Mesendoderm (in vitro differentiated cells): ENCODE data around the gene WNT9B.

ENCODE experiments used
- DNase-seq: peaks from one replicate; pipeline ENCODE4 v3.0.0; 2013
- H2AK5ac ChIP-seq: 2 replicates; pipeline ENCODE4 v1.6.1; 2013; ENCODE audit warnings: low read length, inconsistent platforms
- H2BK120ac ChIP-seq: 2 replicates; pipeline ENCODE4 v1.6.1; 2013; ENCODE audit warnings: low read depth, mild to moderate bottlenecking, low read length, moderate library complexity, mixed read lengths
- H2BK15ac ChIP-seq: replicated peaks from 2 replicates; pipeline ENCODE4 v1.6.1; 2013; ENCODE audit warnings: low read depth, mild to moderate bottlenecking, moderate library complexity
- H2BK5ac ChIP-seq: 2 replicates; pipeline ENCODE4 v1.6.1; 2013; ENCODE audit warnings: low read length, inconsistent platforms
- H3K18ac ChIP-seq: 2 replicates; pipeline ENCODE4 v1.6.1; 2013; ENCODE audit warnings: mild to moderate bottlenecking, low read length, mixed read lengths
- H3K23ac ChIP-seq: one replicate; pipeline ENCODE4 v1.6.1; 2013; ENCODE audit warnings: low read length
- H3K27ac ChIP-seq: 2 replicates; pipeline ENCODE4 v1.5.1; 2013; ENCODE audit warnings: low read depth, mild to moderate bottlenecking, inconsistent platforms, low read length, moderate library complexity
- H3K27me3 ChIP-seq: 2 replicates; pipeline ENCODE4 v1.6.1; 2013; ENCODE audit warnings: low read length, control low read depth, mild to moderate bottlenecking, inconsistent platforms; ENCODE audit not compliant: insufficient read depth, poor library complexity
- H3K36me3 ChIP-seq: 2 replicates; pipeline ENCODE4 v1.6.1; 2013; ENCODE audit warnings: low read length, inconsistent platforms; ENCODE audit not compliant: control insufficient read depth, insufficient read depth
- H3K4ac ChIP-seq: one replicate; pipeline ENCODE4 v1.6.1; 2013; ENCODE audit warnings: low read depth, mild to moderate bottlenecking, low read length, moderate library complexity
- H3K4me1 ChIP-seq: 2 replicates; pipeline ENCODE4 v1.6.1; 2013; ENCODE audit warnings: low read depth, low read length, inconsistent platforms; ENCODE audit not compliant: control insufficient read depth
- H3K4me2 ChIP-seq: 2 replicates; pipeline ENCODE4 v1.6.1; 2013; ENCODE audit warnings: low read length
- H3K4me3 ChIP-seq: 2 replicates; pipeline ENCODE4 v1.5.1; 2013; ENCODE audit warnings: mild to moderate bottlenecking, low read length
- H3K56ac ChIP-seq: one replicate; pipeline ENCODE4 v1.6.1; 2013; ENCODE audit warnings: low read length
- H3K79me1 ChIP-seq: 2 replicates; pipeline ENCODE4 v1.6.1; 2013; ENCODE audit warnings: low read length, inconsistent platforms
- H3K79me2 ChIP-seq: 2 replicates; pipeline ENCODE4 v1.6.1; 2013; ENCODE audit warnings: mild to moderate bottlenecking, low read length; ENCODE audit not compliant: control insufficient read depth, insufficient read depth
- H3K9ac ChIP-seq: 2 replicates; pipeline ENCODE4 v1.6.1; 2013; ENCODE audit warnings: low read length, inconsistent platforms
- H4K5ac ChIP-seq: one replicate; pipeline ENCODE4 v1.6.1; 2013; ENCODE audit warnings: low read length
- H4K8ac ChIP-seq: one replicate; pipeline ENCODE4 v1.6.1; 2013; ENCODE audit warnings: low read depth, mild to moderate bottlenecking, control low read depth, low read length, moderate library complexity
- WGBS: extraction: QIAGEN DNeasy Blood & Tissue Kit; methylation state at CpG from one replicate; pipeline ENCODE4 v1.1.7; 2013; ENCODE audit warnings: low lambda C conversion rate, missing lambda C conversion rate; ENCODE audit not compliant: insufficient coverage; ENCODE audit errors: extremely low coverage; 5-methylcytosine and 5-hydroxymethylcytosine counted together

Gene WNT9B

GRCh38 chr17:46876353-46876887 is 25.0 kb downstream of the WNT9B start:
- no peaks in the 10 kb centered on the region for H3K79me1 ChIP-seq
- H2BK15ac ChIP-seq, result no peak overlapping the region
- H3K23ac ChIP-seq, result no peak overlapping the region
- no peak overlapping the region for H2AK5ac ChIP-seq
- H3K9ac ChIP-seq, result no peak overlapping the region
- no peak overlapping the region for H4K5ac ChIP-seq
- H3K4me3 ChIP-seq, result no peak overlapping the region
- no peak overlapping the region for H3K4ac ChIP-seq
- H3K18ac ChIP-seq, result no peak overlapping the region
- no peaks in the 10 kb centered on the region for H3K4me1 ChIP-seq
- no CpG with 5 or more reads among the region's 12 CpGs for WGBS
- no peaks in the 10 kb centered on the region for H3K79me2 ChIP-seq
- H3K36me3 ChIP-seq, result no peaks in the 10 kb centered on the region
- DNase-seq, result peak; percentile 55
- no peak overlapping the region for H3K56ac ChIP-seq
- H2BK5ac ChIP-seq, result no peak overlapping the region
- H2BK120ac ChIP-seq, result no peak overlapping the region
- H3K4me2 ChIP-seq, result no peak overlapping the region
- H3K27me3 ChIP-seq, result no peaks in the 10 kb centered on the region
- H3K27ac ChIP-seq, result no peak overlapping the region
- H4K8ac ChIP-seq, result no peak overlapping the region

- Histone ChIP-seq H3K79me2 (no peaks in the 10 kb centered on the region), H4K5ac (no peak overlapping the region), H2BK15ac (no peak overlapping the region), H3K36me3 (no peaks in the 10 kb centered on the region), H3K56ac (no peak overlapping the region), H3K4me3 (no peak overlapping the region), H3K4ac (no peak overlapping the region), H3K27me3 (no peaks in the 10 kb centered on the region), H3K4me2 (no peak overlapping the region), H3K23ac (no peak overlapping the region), H3K79me1 (no peaks in the 10 kb centered on the region), H3K18ac (no peak overlapping the region), H2BK5ac (no peak overlapping the region), H2AK5ac (no peak overlapping the region), H4K8ac (no peak overlapping the region), H2BK120ac (no peak overlapping the region), H3K4me1 (no peaks in the 10 kb centered on the region), H3K9ac (no peak overlapping the region), H3K27ac (no peak overlapping the region)
- no peak for DNase-seq
- no CpG with 5 or more reads among the region's 4 CpGs for WGBS
Observed at GRCh38 chr17:46876926-46877325, 25.5 kb downstream of the WNT9B start.

- DNase-seq, result no peak
- H3K18ac ChIP-seq, result no peak overlapping the region
- H3K36me3 ChIP-seq, result no peaks in the 10 kb centered on the region
- no peak overlapping the region for H3K9ac ChIP-seq
- H3K27ac ChIP-seq, result no peak overlapping the region
- no peaks in the 10 kb centered on the region for H3K4me1 ChIP-seq
- WGBS, result no CpG with 5 or more reads among the region's 6 CpGs
- H3K79me1 ChIP-seq, result no peaks in the 10 kb centered on the region
- no peak overlapping the region for H2AK5ac ChIP-seq
- H4K5ac ChIP-seq, result no peak overlapping the region
- H3K4me3 ChIP-seq, result no peak overlapping the region
- H3K4me2 ChIP-seq, result no peak overlapping the region
- no peak overlapping the region for H2BK15ac ChIP-seq
- H4K8ac ChIP-seq, result no peak overlapping the region
- H2BK5ac ChIP-seq, result no peak overlapping the region
- H2BK120ac ChIP-seq, result no peak overlapping the region
- H3K23ac ChIP-seq, result no peak overlapping the region
- no peaks in the 10 kb centered on the region for H3K79me2 ChIP-seq
- no peak overlapping the region for H3K4ac ChIP-seq
- H3K27me3 ChIP-seq, result no peaks in the 10 kb centered on the region
- H3K56ac ChIP-seq, result no peak overlapping the region
Observed at GRCh38 chr17:46877466-46877865, 26.1 kb downstream of the WNT9B start.

- H3K56ac ChIP-seq, result no peak overlapping the region
- no peak for DNase-seq
- H3K4me3 ChIP-seq, result no peak overlapping the region
- H4K5ac ChIP-seq, result no peak overlapping the region
- WGBS, result no CpG with 5 or more reads among the region's 6 CpGs
- no peak overlapping the region for H3K18ac ChIP-seq
- no peak overlapping the region for H3K27ac ChIP-seq
- no peaks in the 10 kb centered on the region for H3K27me3 ChIP-seq
- no peak overlapping the region for H3K4ac ChIP-seq
- no peak overlapping the region for H2BK15ac ChIP-seq
- H3K4me1 ChIP-seq, result no peaks in the 10 kb centered on the region
- no peak overlapping the region for H2AK5ac ChIP-seq
- no peak overlapping the region for H3K9ac ChIP-seq
- no peak overlapping the region for H3K23ac ChIP-seq
- H2BK5ac ChIP-seq, result no peak overlapping the region
- H3K79me1 ChIP-seq, result no peaks in the 10 kb centered on the region
- H3K4me2 ChIP-seq, result no peak overlapping the region
- H3K79me2 ChIP-seq, result no peaks in the 10 kb centered on the region
- H4K8ac ChIP-seq, result no peak overlapping the region
- no peak overlapping the region for H2BK120ac ChIP-seq
- H3K36me3 ChIP-seq, result no peaks in the 10 kb centered on the region
Observed at GRCh38 chr17:46878055-46878454, 26.7 kb downstream of the WNT9B start.

GRCh38 chr17:46879101-46879500 is 27.7 kb downstream of the WNT9B start:
- no peak overlapping the region for H3K18ac ChIP-seq
- H3K4me2 ChIP-seq, result no peak overlapping the region
- no peak overlapping the region for H3K9ac ChIP-seq
- H3K79me2 ChIP-seq, result no peaks in the 10 kb centered on the region
- H3K56ac ChIP-seq, result no peak overlapping the region
- H2AK5ac ChIP-seq, result no peak overlapping the region
- H2BK15ac ChIP-seq, result no peak overlapping the region
- H2BK120ac ChIP-seq, result no peak overlapping the region
- no peak overlapping the region for H4K8ac ChIP-seq
- H3K79me1 ChIP-seq, result no peaks in the 10 kb centered on the region
- WGBS, result no CpG with 5 or more reads among the region's 7 CpGs
- H3K4me3 ChIP-seq, result no peak overlapping the region
- H3K4me1 ChIP-seq, result no peaks in the 10 kb centered on the region
- H3K27me3 ChIP-seq, result no peaks in the 10 kb centered on the region
- no peaks in the 10 kb centered on the region for H3K36me3 ChIP-seq
- H2BK5ac ChIP-seq, result no peak overlapping the region
- no peak overlapping the region for H3K4ac ChIP-seq
- H3K27ac ChIP-seq, result no peak overlapping the region
- H4K5ac ChIP-seq, result no peak overlapping the region
- H3K23ac ChIP-seq, result no peak overlapping the region
- DNase-seq, result no peak

- no CpG with 5 or more reads among the region's 5 CpGs for WGBS
- H3K27ac ChIP-seq, result no peak overlapping the region
Observed at GRCh38 chr17:46881015-46881414, 29.6 kb downstream of the WNT9B start.

More at GRCh38 chr17:46881015-46881414, 29.6 kb downstream of the WNT9B start:
- Histone ChIP-seq H3K23ac (no peak overlapping the region), H2BK120ac (no peak overlapping the region), H3K79me1 (no peaks in the 10 kb centered on the region), H3K27me3 (no peaks in the 10 kb centered on the region), H2BK15ac (no peak overlapping the region), H3K4me2 (no peak overlapping the region), H3K36me3 (no peaks in the 10 kb centered on the region), H3K4me1 (no peaks in the 10 kb centered on the region), H3K18ac (no peak overlapping the region), H4K8ac (no peak overlapping the region), H3K4me3 (no peak overlapping the region), H4K5ac (no peak overlapping the region), H2BK5ac (no peak overlapping the region), H3K9ac (no peak overlapping the region), H3K79me2 (no peaks in the 10 kb centered on the region), H3K56ac (no peak overlapping the region), H3K4ac (no peak overlapping the region), H2AK5ac (no peak overlapping the region)
- no peak for DNase-seq
